ENCODE results near the gene GPER1.

The GPER1 gene

GRCh38 chr7:1091644-1092027, 3.7 kb downstream of the GPER1 start:
- DNase-seq: no peak

- DNase-seq: no peak
These were observed 4.3 kb downstream of the GPER1 start for GRCh38 chr7:1092161-1092632.

- no peak for DNase-seq
These were observed 5.0 kb downstream of the GPER1 start for GRCh38 chr7:1092806-1093501.

GRCh38 chr7:1093502-1093843, 5.6 kb downstream of the GPER1 start:
- DNase-seq: no peak

GRCh38 chr7:1093916-1094508, 6.1 kb downstream of the GPER1 start:
- no peak for DNase-seq

GRCh38 chr7:1094870-1095269, 7.0 kb downstream of the GPER1 start:
- no peak for DNase-seq

GRCh38 chr7:1095621-1096155, 7.8 kb downstream of the GPER1 start:
- no peak for DNase-seq

- DNase-seq: no peak
These were observed 8.5 kb downstream of the GPER1 start for GRCh38 chr7:1096156-1097119.

GRCh38 chr7:1097120-1097504, 9.2 kb downstream of the GPER1 start:
- no peak for DNase-seq

GRCh38 chr7:1098243-1099153, 10.6 kb downstream of the GPER1 start:
- DNase-seq: no peak

GRCh38 chr7:1099154-1099542, 11.2 kb downstream of the GPER1 start:
- no peak for DNase-seq

- no peak for DNase-seq
These were observed 11.7 kb downstream of the GPER1 start for GRCh38 chr7:1099637-1100036.

GRCh38 chr7:1100386-1100785, 12.5 kb downstream of the GPER1 start:
- DNase-seq: no peak

GRCh38 chr7:1100834-1101562, 13.1 kb downstream of the GPER1 start:
- no peak for DNase-seq

- DNase-seq: no peak
These were observed 13.9 kb downstream of the GPER1 start for GRCh38 chr7:1101563-1102431.

GRCh38 chr7:1103009-1103788, 15.3 kb downstream of the GPER1 start:
- DNase-seq: no peak

GRCh38 chr7:1103789-1104515, 16.0 kb downstream of the GPER1 start:
- DNase-seq: no peak

GRCh38 chr7:1104516-1105179, 16.7 kb downstream of the GPER1 start:
- DNase-seq: no peak

- DNase-seq: no peak
These were observed 17.3 kb downstream of the GPER1 start for GRCh38 chr7:1105189-1105588.

All from SIG-M5 (cell line).